ENCODE results near the gene SOX18. TPM values are rescaled to one million over a fixed set of nuclear protein-coding genes. Genes with fewer than 3 reads are reported as not detected.
"Not testable (repeated sequence)": the region's sequence is repeated elsewhere in the genome, so short reads cannot be mapped to it uniquely, and the experiment has no call there.

Gene SOX18
- total RNA-seq, 1 experiment from 2014 or later, result not detected

DNA sequence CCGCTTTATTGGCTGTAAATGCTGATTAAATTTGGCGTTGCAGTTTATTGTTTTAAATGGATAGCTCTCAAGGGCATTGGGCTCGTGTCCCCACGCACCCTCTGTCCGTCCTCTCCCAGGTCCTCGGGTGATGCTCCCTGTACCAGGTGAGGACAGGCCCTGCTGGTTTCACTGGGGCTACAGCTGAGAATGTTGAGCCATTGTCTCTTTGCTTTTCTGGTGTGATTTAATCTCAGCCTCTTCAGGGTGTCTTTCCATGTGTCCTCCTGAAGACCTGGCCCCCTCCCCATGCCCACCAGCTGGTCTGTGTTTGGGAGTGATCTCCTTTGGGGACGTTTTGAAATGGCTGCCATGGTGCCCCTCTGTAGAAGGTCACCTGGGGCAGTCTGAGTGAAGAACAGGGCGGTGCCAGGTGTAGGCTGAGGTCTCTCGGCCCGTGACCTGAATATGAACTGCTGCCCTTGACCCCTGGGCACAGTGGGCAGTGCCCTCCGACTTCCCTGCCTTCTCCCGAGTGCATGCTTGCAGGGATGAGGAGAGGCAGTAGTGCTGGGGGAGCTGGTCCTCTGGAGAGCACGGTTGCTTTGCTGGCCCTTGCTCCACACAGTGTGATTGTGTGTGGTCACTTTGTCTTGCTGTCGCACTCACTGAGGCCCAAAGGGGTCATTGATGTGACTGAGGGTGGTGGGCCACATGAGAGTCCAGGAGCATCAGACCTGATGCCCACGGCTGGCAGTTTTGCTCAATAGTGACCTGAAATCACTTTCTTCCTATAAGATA lies 25.9 kb downstream of the SOX18 start:
- peaks cover 72% of the 10 kb centered on the region for H3K36me3 Mint-ChIP-seq (ENCODE audit: insufficient read depth, unreplicated experiment)
- no peak overlapping the region for H3K27ac Mint-ChIP-seq (ENCODE audit: unreplicated experiment)
- no TSS peak for BruUV-seq (replicated peaks)

DNA sequence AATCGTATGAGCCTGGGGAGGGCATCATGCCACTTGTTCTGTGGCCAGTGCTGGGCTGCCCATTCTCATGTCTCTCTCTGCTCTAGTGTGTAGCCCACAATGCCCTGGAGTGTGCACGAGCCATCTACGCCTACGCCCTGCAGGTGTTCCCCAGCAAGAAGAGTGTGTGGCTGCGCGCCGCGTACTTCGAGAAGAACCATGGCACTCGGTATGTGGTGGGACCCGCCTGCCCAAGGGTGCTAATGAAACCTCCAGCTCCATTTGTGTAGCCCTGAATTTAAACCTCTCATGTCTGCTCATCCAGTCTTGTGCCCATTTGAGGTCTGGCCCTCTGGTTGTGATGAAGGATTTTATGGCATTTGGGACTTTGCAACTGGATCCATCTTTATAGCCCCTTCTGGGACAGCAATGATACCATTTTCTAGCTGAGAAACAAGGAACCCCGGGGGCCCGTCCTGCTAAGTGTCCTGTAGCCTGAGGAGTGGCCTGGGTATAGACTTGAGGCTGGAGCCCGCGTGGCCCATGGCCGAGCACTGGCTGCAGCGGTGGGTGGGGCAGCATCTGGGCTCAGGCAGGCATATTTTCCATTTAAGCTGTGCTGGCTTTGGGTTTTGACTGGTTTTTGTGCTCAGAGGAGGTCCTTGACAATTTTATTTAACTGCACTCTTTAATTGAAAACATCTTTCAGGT lies 26.6 kb downstream of the SOX18 start:
- Mint-ChIP-seq H3K9me3 (ENCODE audit: low read depth, unreplicated experiment) (no peaks in the 10 kb centered on the region), H3K27ac (ENCODE audit: unreplicated experiment) (no peak overlapping the region), H3K4me3 (ENCODE audit: low read depth, unreplicated experiment) (no peak overlapping the region), H3K36me3 (ENCODE audit: insufficient read depth, unreplicated experiment) (peaks cover 72% of the 10 kb centered on the region), H3K4me1 (ENCODE audit: low read depth, unreplicated experiment) (no peaks in the 10 kb centered on the region), H3K27me3 (ENCODE audit: unreplicated experiment) (no peaks in the 10 kb centered on the region)
- intact Hi-C loops (cut with micrococcal nuclease; ENCODE audit: unreplicated experiment), result no loop called here
- CTCF ChIA-PET, result no interaction called here
- no peak for DNase-seq
- no peak for TF ChIP-seq CTCF (IDR thresholded peaks at IDR 0.05; ENCODE audit: unreplicated experiment)
- no TSS peak for BruUV-seq (replicated peaks)

More for the DNA sequence above, 25.9 kb downstream of the SOX18 start:
- H3K4me3 Mint-ChIP-seq (ENCODE audit: low read depth, unreplicated experiment), result no peak overlapping the region
- intact Hi-C loops (cut with micrococcal nuclease; ENCODE audit: unreplicated experiment), result no loop called here
- no peaks in the 10 kb centered on the region for H3K27me3 Mint-ChIP-seq (ENCODE audit: unreplicated experiment)
- no peaks in the 10 kb centered on the region for H3K9me3 Mint-ChIP-seq (ENCODE audit: low read depth, unreplicated experiment)
- H3K4me1 Mint-ChIP-seq (ENCODE audit: low read depth, unreplicated experiment), result no peaks in the 10 kb centered on the region
- no peak for DNase-seq
- TF ChIP-seq CTCF (IDR thresholded peaks at IDR 0.05; ENCODE audit: unreplicated experiment), result no peak
- CTCF ChIA-PET, result no interaction called here

DNA sequence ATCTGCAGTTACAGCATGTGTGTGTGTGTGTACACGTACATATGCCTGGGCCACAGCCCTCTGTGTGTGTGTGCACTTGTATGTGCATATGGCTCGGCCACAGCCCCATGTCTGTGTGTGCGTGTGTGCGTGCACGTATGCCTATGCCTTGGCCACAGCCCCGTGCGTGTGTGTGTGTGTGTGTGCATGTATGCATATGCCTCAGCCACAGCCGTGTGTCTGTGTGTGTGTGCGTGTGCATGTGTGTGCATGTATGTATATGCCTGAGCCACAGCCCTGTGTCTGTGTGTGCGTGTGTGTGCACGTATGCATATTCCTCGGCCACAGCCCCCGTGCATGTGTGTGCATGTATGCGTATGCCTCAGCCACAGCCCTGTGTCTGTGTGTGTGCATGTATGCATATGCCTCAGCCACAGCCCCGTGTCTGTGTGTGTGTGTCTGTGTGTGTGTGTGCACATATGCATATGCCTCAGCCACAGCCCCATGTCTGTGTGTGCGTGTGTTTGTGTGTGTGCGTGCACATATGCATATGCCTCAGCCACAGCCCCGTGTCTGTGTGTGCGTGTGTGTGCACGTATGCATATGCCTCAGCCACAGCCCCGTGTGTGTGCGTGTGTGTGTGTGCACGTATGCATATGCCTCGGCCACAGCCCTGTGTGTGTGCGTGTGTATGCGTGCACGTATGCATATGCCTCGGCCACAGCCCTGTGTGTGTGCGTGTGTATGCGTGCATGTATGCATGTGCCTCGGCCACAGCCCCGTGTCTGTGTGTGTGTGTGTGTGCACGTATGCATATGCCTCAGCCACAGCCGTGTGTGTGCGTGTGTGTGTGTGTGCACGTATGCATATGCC lies 28.1 kb downstream of the SOX18 start:
- DNase-seq, result no peak
- intact Hi-C loops (cut with micrococcal nuclease; ENCODE audit: unreplicated experiment), result no loop called here
- peaks cover 70% of the 10 kb centered on the region for H3K36me3 Mint-ChIP-seq (ENCODE audit: insufficient read depth, unreplicated experiment)
- CTCF ChIA-PET, result no interaction called here
- H3K27me3 Mint-ChIP-seq (ENCODE audit: unreplicated experiment), result no peaks in the 10 kb centered on the region
- H3K9me3 Mint-ChIP-seq (ENCODE audit: low read depth, unreplicated experiment), result no peaks in the 10 kb centered on the region
- no peak overlapping the region for H3K4me3 Mint-ChIP-seq (ENCODE audit: low read depth, unreplicated experiment)
- no peak overlapping the region for H3K27ac Mint-ChIP-seq (ENCODE audit: unreplicated experiment)
- TF ChIP-seq CTCF (IDR thresholded peaks at IDR 0.05; ENCODE audit: unreplicated experiment), result no peak
- no peaks in the 10 kb centered on the region for H3K4me1 Mint-ChIP-seq (ENCODE audit: low read depth, unreplicated experiment)
- no TSS peak for BruUV-seq (replicated peaks)

- Mint-ChIP-seq H3K4me3 (ENCODE audit: low read depth, unreplicated experiment) (no peak overlapping the region), H3K36me3 (ENCODE audit: insufficient read depth, unreplicated experiment) (peaks cover 59% of the 10 kb centered on the region), H3K4me1 (ENCODE audit: low read depth, unreplicated experiment) (no peaks in the 10 kb centered on the region), H3K27ac (ENCODE audit: unreplicated experiment) (no peak overlapping the region), H3K27me3 (ENCODE audit: unreplicated experiment) (no peaks in the 10 kb centered on the region), H3K9me3 (ENCODE audit: low read depth, unreplicated experiment) (no peaks in the 10 kb centered on the region)
- no peak for DNase-seq
- intact Hi-C loops (cut with micrococcal nuclease; ENCODE audit: unreplicated experiment), result no loop called here
- no peak for TF ChIP-seq CTCF (IDR thresholded peaks at IDR 0.05; ENCODE audit: unreplicated experiment)
- CTCF ChIA-PET, result no interaction called here
- BruUV-seq (replicated peaks), result no TSS peak
These were observed 33.8 kb downstream of the SOX18 start for GRCh38 chr20:64015635-64016034.

GRCh38 chr20:64012385-64013154 lies 36.9 kb downstream of the SOX18 start:
- intact Hi-C loops (cut with micrococcal nuclease; ENCODE audit: unreplicated experiment); H3K9me3 Mint-ChIP-seq (ENCODE audit: low read depth, unreplicated experiment); BruUV-seq (replicated peaks): not testable (repeated sequence)

More at GRCh38 chr20:64012385-64013154, 36.9 kb downstream of the SOX18 start:
- H3K4me3 Mint-ChIP-seq (ENCODE audit: low read depth, unreplicated experiment); DNase-seq; H3K4me1 Mint-ChIP-seq (ENCODE audit: low read depth, unreplicated experiment); CTCF ChIA-PET; H3K27me3 Mint-ChIP-seq (ENCODE audit: unreplicated experiment); H3K27ac Mint-ChIP-seq (ENCODE audit: unreplicated experiment): not testable (repeated sequence)
- H3K36me3 Mint-ChIP-seq (ENCODE audit: insufficient read depth, unreplicated experiment), result peaks cover 60% of the 10 kb centered on the region

Data from Calu3 (cell line).